ENCODE results near the gene METTL18.
"Not testable (repeated sequence)": the region's sequence is repeated elsewhere in the genome, so short reads cannot be mapped to it uniquely, and the experiment has no call there.

The METTL18 gene

DNA sequence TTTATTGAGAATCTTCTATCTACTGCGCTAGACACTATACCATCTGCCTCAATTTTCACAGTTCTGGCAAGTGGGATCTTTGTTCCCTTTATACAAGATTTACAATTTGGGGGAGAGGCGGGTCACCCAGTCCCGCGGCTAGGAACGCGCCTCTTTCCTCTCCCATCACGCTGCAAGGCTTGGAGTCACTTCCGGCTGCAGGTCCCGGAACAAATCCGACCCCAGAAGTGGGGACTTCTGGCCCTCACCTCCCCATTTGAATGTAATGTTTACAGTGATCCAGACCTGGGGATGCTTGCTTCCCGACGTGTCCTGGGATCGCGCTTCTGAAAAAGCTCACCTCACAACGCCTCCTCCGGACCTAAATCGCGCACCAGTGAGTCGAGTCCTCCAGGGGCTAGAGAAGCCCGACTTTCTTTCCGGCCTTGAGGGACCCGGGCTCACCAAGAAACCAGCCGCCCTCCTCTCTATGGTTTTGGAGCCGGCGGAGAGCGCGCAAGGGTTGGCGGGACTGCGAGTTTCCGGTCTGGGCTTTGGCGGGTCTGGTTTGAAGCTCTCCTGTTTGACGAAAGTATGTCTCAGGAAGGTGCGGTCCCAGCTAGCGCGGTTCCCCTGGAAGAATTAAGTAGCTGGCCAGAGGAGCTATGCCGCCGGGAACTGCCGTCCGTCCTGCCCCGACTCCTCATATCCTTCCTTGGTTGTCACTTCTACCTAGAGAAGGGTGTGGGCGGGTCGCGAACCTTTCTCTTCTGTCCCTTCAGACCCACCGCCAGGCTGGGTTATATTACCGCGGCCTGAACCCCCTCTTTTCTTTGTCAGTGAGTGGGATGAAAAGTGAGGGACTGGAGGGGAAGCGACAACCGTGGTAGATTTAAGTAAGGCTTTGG, at the start of gene METTL18:
Gene METTL18, minus strand, starts transcription at position 378 of the 887 bp plus-strand sequence. CDS start 1,212 bp downstream, outside the sequence.
- DNase-seq: peak; percentile 96

DNA sequence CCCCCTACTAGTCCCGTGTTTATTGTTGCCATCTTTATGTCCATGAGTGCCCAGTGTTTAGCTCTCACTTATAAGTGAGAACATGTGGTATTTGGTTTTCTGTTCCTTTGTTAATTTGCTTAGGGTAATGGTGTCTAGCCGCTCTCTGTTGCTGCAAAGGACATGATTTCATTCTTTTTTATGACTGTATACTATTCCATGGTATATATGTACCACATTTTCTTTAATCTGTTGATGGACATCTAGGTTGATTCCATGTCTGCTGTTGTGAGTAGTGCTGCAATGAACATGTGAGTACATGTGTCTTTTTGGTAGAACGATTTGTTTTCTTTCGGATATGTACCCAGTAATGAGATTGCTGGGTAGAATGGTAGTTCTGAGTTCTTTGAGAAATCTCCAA, 44.2 kb upstream of the METTL18 start:
- DNase-seq: no peak

DNA sequence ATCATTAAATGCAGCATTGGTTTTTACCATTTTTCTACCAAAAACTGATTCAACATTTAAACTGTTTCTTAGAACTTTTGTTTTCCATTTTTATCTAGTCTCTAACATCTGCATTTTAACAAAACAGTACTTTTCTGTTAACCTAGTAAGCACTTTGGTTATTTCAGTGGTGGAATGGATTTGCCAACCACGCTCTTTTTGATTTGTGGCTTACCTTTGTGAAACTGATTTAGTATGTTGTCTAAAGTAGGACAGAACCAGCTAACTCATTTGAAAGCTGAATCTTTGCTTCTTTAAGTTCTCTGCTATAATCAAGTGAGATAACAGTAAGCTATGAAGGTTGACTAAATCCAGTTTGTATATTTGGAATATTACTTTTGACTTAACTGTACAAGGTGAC, 41.5 kb upstream of the METTL18 start:
- DNase-seq: no peak

DNA sequence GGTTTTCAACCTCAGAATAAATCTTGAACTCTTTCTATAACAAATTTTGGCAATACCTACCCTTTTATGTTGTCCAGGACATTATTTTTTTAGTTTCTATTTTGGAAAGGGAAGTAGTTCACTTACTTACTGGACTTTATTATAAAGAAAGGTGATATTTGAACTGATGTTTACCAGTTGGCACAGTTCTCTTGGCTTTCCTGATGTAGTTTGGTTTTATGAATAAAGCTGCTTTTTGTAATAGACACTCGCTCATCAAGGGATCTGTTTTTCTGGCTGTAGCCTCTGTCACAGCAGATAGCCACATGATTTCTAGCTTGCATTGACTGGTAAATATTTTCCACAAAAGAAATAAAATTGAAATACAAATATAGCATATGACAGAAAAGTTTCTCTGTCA, 40.9 kb upstream of the METTL18 start:
- DNase-seq: no peak

DNA sequence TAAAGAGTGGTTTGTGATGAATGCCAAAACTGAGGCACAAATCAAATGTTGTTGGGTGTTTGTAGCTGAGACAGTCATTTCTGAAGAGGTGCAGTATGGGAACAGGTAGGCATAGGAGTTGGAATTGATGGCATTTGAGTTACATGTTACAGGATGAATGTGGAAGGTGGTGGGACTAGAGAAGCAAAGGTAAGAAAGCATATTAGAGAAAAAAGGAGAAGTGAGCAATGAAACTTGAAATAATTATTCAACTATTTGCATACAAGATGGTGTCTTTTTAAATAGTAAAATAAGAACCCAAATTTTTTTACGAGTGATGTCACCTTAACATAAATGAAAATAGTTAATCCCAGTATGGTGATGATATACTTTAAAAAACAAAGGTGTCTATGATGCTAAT, 40.2 kb upstream of the METTL18 start:
- DNase-seq: no peak

DNA sequence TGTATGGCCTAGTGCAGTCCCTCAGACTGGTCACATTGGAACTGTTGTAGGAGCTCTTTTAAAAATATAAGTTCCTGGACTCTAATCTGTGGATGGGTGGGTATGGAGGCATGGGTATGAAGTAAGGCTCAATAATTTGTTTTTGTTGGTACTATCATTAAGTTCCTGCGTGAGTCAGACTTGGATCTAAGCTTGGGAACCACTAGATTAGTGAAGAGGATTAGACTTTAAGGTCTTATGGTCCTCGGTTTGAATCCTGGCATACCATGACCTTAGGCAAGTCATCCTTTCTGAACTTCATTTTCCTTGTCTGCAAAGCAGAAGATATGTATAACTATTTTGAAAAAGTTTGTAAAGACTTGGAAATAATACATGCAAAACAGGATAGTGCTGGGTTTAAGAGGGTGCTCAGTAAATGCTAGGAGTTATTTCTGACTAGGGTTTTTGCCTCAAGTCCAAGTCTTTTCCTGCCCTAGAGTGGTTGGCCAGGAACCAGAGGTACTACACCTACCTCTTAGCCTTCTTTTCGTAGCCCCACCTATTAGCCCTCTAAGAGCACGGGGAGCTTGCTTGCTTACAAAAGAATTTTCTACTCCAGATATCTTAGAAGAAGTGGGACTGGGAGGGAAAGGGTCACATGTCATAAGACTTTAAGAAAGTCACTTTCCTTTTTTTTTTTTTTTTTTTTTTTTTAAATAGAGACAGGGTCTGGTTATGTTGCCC, 38.6 kb upstream of the METTL18 start:
- no peak for DNase-seq

DNA sequence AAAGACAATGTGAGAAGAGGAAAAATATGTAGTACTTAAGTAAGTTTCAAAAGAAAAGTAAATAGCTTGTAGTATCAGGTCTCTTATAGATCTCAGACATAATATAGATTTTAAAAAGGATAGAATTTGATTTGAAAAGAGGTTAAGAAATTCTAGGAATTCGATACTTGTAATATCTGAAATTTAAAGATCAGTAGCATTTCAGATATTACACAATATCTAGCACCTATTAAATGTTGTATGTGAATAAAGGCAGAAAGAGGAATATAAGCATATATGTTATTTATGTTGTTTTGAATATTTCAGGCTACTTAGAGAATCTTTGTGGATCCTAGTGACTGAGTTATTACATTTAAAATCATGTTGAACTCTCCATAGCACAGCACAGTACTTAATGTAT, 35.0 kb upstream of the METTL18 start:
- DNase-seq: no peak

DNA sequence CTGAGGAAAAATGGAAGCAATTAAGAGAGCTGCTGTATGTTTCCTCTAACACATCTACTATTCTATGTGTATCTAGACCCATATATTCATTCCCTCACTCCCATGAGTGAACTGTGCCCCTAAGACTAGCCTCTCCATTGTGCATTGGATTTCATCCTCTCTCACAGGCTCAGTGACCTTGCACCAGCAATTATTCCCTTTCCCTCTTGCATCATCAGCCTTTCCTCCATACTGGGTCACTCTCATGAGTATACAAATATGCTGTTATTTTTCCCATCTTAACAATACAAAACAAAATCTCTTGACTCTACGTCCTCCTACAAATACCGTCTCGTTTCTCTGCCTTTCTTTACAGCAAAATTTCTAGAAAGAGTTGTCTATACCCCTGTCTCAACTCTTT, 29.4 kb upstream of the METTL18 start:
- no peak for DNase-seq

DNA sequence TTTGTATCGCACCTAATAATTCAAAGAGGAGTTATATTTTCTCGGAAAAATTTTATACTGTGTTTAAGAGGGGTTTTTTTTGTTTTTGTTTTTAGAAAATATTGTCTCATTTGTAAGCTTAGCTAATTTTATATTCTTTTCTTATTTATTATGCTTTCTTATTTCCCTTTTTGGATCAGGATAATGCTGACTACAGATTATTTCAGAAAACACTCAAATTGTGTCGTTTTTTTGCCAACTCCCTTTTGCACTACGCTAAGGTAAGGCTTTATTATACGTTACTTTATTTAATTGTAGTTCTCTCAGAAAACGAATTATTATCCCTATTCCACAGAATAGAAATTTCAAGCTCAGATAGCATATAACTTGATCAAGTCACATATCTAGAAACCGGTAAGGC, 26.8 kb upstream of the METTL18 start:
- DNase-seq: no peak

DNA sequence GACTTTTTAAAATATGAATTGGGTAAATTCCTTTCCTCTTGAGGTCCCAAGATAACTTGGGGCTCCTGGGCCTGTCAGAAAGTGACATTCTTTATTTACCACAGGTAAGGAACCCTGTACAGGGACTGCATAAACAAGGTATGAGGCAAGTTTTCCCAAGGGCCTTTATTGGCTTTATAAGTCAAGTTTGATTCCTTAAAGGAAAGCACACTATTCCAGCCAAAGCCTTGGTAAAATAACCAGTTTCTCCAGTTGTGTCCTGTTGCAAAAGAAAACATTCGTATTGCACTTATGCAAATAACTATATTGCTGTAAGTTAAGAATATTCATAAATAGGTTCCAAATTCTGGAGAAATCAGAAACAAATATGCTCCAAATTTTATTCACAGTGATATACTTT, 21.9 kb upstream of the METTL18 start:
- DNase-seq: no peak

DNA sequence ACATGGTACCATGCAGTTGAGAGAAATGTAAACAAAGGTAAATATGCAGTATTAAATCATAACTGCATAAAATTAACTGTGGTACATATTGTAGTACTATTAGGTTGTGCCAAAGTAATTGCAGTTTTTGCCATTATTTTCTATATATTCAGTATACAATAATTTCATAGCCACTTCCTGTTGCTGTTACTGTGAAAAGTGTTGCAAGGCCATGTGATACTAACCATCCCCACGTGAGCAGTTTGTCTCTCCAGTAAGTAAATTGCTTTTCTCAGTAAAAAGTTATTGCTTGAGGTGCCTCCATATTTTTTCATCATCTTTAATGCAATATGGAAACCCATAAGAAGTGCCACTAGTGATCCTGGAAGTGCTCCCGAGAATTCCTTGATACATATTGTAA, 19.6 kb upstream of the METTL18 start:
- no peak for DNase-seq

DNA sequence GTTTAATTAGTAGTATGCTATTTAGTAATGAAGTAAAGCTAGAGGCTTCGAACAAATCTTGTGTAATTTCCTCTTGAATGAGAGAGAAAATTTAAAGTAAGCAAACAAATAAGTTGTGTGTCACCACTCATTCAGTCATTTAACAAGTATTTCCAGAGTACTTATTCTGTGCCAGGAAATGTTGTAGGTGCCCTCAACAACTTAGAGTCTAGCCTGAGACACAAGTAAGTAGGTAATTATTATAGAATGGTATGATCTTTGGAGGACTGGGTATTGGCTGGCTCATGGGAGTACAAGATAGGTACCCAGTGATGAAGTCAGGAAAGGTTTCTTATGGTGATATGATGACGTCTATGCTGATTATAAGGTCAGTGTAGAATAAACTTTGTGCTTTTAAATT, 17.4 kb upstream of the METTL18 start:
- no peak for DNase-seq

DNA sequence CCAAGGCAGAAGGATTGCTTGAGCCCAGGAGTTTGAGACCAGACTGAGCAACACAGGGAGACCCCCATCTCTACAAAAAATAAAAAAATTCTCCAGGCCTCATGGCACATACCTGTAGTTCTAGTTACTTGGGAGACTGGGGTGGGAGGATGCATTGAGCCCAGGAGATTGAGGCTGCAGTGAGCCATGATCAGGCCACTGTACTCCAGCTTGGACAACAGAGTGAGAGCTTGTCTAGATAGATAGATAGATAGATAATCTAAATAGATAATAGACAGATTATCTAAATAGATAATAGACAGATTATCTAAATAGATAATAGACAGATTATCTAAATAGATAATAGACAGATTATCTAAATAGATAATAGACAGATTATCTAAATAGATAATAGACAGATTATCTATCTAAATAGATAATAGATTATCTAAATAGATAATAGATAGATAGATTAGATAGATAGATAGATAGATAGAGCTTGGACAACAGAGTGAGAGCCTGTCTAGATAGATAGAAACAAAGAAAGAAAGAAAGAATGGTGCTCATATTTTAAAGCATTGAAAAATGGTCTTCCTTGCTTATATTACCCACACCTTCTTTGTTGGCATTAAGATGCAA, 16.8 kb upstream of the METTL18 start:
- not testable (repeated sequence) for DNase-seq

DNA sequence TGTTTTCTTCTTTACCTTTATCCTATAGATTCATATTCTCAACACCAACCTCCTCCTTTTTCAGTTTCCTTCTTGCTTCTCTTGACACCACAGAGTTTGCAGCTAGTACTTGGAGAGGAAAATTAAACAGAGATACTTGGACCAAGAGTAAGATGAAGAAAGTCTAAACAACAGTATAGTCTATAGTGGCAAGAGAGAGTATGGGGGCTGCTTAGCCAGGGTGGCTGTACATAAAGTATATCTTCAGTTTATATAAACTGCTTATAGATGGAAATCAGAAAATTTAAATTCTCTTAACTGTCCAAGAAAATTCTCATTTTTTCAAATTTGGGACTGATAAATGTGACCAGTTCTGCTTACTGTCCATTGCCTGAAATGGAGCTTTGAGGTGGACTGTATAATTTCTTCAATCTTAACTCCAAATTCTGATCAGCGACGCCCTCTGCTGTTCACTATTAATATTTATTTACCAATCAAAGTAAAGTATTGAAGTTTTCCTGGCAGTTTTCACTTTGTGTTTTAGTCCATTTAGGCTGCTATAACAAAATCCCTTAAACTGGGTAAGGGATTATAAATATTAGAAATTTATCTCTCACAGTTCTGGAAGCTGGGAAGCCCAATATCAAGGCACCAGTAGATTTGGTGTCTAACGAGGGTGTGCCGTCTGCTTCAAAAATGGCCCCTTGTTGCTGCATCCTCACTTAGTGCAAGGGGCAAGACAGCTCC, 14.8 kb upstream of the METTL18 start:
- no peak for DNase-seq

DNA sequence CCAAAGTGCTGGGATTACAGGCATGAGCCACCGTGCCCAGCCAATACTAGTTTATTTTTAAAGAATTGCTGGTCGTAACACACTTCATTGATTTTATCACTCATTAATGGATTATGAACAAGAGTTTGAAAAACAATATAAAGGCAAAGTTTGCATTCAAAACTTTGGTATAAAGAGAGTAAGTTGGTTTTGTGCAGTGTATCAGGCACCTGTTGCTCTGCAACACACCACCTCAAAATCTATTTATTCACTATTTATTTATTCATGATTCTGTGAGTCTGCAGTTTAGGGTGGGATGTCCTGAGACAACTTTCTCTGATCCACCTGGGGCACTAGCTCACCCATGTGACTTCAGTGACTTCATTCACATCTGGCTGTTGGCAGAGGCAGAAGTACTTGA, 10.2 kb upstream of the METTL18 start:
- DNase-seq: no peak

DNA sequence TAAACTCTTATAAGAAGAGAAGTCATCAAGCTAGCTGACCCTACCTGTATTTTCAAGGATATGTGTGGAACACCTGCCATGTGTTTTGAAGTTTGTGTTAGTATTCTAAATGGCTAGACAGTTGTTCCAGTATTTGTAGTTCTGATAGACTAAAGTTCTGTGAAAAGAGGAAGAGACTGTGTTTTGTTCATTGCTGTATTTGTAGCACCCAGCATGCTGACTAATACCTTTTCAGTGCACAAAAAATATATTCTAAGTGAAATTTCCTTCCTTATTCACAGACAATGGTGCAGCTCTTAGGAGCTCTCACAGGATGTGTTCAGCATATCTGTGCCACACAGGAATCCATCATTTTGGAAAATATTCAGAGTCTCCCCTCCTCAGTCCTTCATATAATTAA, 8.2 kb upstream of the METTL18 start:
- no peak for DNase-seq

DNA sequence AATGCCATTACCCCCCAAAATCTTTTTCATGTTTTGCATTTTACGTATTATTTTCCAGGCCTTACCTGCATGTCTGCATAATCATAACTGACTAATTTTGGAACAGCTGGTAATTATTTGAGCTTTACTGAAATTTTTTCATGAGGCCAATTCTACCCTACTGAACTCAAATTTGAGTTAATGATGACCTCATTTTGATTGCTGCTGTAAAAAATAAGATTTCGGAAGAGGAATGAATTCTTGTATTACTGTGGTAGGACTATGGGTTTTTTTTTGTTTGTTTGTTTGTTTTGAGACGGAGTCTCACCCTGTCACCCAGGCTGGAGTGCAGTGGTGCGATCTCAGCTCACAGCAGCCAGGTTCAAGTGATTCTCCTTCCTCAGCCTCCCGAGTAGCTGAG, 2.6 kb upstream of the METTL18 start:
- DNase-seq: no peak

DNA sequence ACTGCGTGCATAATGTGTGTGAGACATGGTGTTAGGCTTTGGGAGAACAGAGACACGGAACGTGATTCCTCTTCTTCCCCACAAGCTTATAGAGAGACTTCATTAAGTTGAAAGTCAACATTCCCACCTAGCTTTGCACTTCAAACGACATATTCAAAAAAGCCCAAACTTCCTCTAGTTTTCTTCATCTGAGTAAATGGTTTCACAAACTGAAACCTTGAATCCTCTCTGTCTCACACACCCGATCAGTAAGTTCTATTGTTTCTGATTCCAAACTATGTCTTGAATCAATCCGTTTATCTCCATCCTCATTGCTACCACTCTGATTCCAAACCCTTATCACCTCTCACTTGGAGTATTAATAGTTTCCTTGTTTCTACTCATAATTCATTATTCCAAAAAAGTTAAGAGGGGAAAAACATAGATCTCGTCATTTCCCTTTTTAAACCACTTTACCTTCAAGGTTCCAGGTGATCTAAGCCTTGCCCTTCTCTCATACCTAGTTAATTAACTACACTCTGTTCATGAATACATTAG, 1.6 kb upstream of the METTL18 start:
- DNase-seq: no peak

DNA sequence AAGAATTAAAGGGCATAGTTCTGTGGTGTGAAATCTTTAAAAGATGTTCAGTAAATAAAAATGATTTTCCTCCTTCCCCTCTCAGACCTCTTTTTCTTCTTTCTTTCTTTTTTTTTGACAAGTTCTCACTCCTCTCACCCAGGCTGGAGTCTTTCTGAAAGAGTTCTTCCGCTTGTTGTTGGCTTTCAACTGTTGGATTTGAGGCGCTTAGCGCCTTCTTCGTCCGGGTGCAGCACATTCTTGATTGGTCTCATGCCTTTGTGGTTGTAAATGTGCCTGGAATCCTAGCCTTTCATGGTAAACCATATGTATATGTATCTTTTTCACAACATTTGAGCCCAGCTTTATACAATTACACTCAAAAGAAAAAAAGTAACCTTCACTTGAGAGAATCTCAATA, 980 bp upstream of the METTL18 start:
- DNase-seq: no peak

DNA sequence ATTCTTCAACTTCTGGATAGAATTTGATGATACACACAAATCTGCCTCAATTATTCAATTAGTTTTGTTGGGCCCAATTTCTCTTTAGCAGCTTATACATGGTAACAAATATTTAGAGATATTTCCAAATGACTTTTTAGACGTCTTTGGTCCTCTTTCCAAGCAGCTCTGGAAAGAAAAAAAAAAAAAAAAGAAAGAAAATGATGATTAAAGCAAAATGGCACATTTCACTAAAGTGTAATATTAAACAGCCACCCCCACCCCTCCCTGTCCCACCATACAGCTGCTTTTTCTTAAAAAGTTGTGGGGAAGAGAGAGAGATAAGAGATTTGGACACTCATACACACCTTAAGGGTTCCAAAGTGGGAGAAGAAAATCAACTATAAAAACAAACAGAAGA, 977 bp downstream of the METTL18 start:
- DNase-seq: no peak

DNA sequence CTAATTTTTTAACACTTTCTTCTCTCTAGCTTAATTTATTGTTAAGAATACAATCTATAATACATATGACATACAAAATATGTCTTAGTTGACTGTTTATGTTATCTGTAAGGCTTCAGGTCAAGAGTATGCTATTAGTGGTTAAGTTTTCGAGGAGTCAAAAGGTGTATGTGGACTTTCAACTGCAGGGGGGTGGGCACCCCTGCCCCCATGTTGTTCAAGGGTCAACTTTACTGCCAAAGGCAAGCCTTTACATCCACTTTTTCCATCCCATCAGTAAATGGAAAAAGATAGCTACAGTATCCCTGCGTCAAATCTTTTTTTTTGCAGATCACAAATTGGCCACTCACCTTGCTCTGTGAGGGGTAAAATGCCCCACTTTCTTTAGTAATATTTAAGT, 6.3 kb downstream of the METTL18 start:
- DNase-seq: no peak

DNA sequence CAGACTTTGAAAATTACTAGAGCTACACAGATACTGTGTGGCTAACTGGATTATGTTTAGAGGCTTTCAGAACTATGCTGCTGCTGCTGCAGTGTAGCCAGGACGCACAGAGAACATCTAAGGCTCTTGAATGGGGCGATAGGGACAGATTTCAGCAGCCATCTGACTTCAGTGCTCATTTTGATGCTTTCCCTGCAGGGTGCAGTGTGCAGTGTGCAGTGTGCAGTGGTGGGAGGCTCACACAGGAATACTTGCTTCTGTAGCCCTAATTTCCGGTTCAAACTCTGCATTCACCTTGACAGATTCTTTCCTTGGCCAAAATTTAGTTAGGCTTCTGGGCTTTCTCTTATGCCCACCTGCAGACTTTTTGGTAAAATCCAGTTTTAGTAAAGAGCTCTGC, 7.7 kb downstream of the METTL18 start:
- no peak for DNase-seq

DNA sequence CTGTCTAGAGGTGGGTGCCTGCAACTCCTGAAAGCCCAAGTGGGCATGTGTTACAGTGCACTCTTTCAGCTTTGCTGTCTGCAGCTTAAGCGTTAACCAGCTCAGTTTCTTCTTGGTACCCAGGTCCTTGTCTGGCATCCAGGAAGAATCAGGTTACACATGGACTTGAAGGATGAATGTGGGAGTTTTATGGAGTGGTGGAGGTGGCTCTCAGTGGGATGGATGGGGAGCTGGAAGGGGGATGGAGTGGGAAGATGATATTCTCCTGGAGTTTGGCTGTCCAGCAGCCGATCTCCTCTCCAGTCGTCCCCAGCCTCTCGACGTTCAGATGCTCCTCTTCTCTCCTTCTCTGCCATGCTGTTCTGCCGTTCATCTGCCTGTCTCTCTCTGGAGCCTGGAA, 9.4 kb downstream of the METTL18 start:
- DNase-seq: no peak

Data from NCI-H1092 (cell line).